Activated CD8-positive, alpha-beta T cell treated with anti-CD3 and anti-CD28 coated beads, Interleukin-2, amount 10 ng/mL, durations not matched to agents 7 days and 5 days (primary cell): ENCODE results near the gene UVRAG. TPM values are rescaled to one million over a fixed set of nuclear protein-coding genes. Genes with fewer than 3 reads are reported as not detected.

Experiments
- ATAC-seq: fragments of 150-1000 bp; cut with Tn5 transposase; one replicate; pipeline ENCODE4 v1.10.0; 2021; ENCODE audit warnings: moderate library complexity
- CTCF ChIA-PET: fragments of 350-600 bp; sonication (Branson Sonifier 250); formaldehyde crosslinking; loops from one replicate; lab custom pipeline; 2021; ENCODE audit warnings: antibody characterized with exemption; lab: Charles Lee
- POLR2A ChIA-PET: fragments of 350-600 bp; sonication (Branson Sonifier 250); formaldehyde crosslinking; loops from one replicate; lab custom pipeline; 2021; ENCODE audit warnings: antibody characterized with exemption; lab: Charles Lee
- DNase-seq: peaks from one replicate; pipeline ENCODE4 v3.0.0-alpha.2; 2020
- H3K27ac Mint-ChIP-seq: one replicate; pipeline ENCODE4 v1.8.0; 2021; ENCODE audit warnings: mild to moderate bottlenecking, mixed read lengths
- H3K27me3 Mint-ChIP-seq: one replicate; pipeline ENCODE4 v1.8.0; 2021; ENCODE audit warnings: low read depth, mixed read lengths
- H3K36me3 Mint-ChIP-seq: one replicate; pipeline ENCODE4 v1.8.0; 2021; ENCODE audit warnings: low read depth, mixed read lengths
- H3K4me1 Mint-ChIP-seq: one replicate; pipeline ENCODE4 v1.8.0; 2021; ENCODE audit warnings: low read depth, mixed read lengths
- H3K4me3 Mint-ChIP-seq: one replicate; pipeline ENCODE4 v1.8.0; 2021; ENCODE audit warnings: mild to moderate bottlenecking, mixed read lengths
- H3K9me3 Mint-ChIP-seq: one replicate; pipeline ENCODE4 v1.8.0; 2022; ENCODE audit warnings: mixed read lengths; ENCODE audit not compliant: insufficient read depth
- total RNA-seq, 2 experiments: library from RNA; stranded (reverse); gene quantifications; one replicate each; pipeline ENCODE4 v1.2.3, GENCODE V29; 2021

Gene UVRAG
- total RNA-seq, 2 experiments from 2014 or later, result 19.8 to 21.1 TPM

DNA sequence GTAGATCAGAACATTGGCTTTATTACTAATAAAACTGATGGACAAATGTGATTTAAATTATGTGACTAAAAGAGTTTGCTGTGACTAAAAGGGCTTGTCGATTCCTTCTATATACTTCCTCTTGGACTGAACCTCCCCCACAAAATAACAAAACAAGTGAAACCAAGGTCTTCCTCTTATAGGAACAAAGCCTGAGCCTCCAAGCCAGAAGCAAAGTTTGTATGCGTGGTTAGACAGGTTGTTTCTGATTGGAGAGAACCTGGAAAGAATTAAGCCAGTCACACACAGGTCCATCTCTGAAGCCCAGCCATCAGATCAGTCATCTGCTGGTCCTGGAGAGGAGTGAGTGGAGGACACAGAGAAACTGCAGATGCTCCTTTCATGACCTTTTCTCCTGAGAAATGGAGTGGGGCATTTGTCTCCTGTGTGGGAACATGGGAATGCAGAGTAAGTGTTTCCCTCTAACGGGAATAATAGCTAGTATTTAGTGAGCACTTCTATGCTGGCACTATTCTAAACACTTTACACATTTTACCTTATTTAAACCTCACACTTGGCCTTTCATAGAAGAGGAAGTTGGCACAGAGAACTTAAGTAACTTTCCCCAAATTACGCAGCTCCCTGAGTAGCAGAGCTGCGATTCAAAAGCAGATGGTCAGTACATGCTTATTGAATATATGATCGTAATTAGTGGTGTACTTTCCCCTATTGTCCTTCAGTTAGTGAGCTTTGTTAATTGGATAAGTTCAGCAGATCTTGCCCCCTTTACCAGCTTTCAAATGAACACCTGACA is 77.1 kb downstream of the UVRAG start:
- Mint-ChIP-seq H3K36me3 (peaks cover 4% of the 10 kb centered on the region), H3K27me3 (no peaks in the 10 kb centered on the region), H3K4me3 (no peak overlapping the region), H3K9me3 (no peaks in the 10 kb centered on the region), H3K4me1 (peaks cover 6% of the 10 kb centered on the region), H3K27ac (no peak overlapping the region)
- no peak for DNase-seq
- ChIA-PET POLR2A (no interaction called here), CTCF (interaction anchor here (1.6 to 3.6 kb wide), 3 partner anchors 26 to 260 kb away, joined by 6 to 30 read pairs (median 12); no protein-coding TSS in a partner anchor)
- no peak for ATAC-seq

DNA sequence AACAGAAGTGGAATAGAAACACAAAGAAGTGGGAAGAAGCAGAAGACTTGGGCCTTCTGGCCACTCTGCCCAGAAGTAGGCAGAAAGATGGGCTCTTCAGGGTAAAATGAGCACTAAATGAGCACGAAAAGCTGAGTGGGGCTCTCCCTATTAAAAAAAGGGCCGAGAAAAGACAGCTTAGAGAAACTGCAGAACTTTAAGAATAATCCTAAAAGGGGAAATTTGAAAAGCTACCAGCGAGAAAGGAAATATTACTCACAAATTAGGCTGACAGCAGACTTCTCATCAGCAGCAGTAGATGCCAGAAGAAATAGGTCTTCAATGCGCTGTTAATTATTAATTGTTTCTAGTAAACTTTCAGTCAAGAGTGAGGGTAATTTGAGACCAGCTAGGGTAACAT is 78.2 kb downstream of the UVRAG start:
- CTCF ChIA-PET, result interaction anchor here (1.0 to 3.6 kb wide), 5 partner anchors 25 to 426 kb away, joined by 3 to 30 read pairs (median 3); no protein-coding TSS in a partner anchor
- Mint-ChIP-seq H3K4me1 (peaks cover 6% of the 10 kb centered on the region), H3K27me3 (no peaks in the 10 kb centered on the region), H3K27ac (no peak overlapping the region), H3K4me3 (no peak overlapping the region), H3K9me3 (no peaks in the 10 kb centered on the region), H3K36me3 (peaks cover 4% of the 10 kb centered on the region)
- DNase-seq (no peak), ATAC-seq (no peak)
- POLR2A ChIA-PET, result no interaction called here

- Mint-ChIP-seq H3K36me3 (peaks cover 4% of the 10 kb centered on the region), H3K9me3 (no peaks in the 10 kb centered on the region), H3K4me3 (no peak overlapping the region), H3K4me1 (peaks cover 6% of the 10 kb centered on the region), H3K27ac (no peak overlapping the region), H3K27me3 (no peaks in the 10 kb centered on the region)
- ChIA-PET CTCF (interaction anchor here (1.0 to 3.6 kb wide), 4 partner anchors 25 to 314 kb away, joined by 3 to 30 read pairs (median 4); no protein-coding TSS in a partner anchor), POLR2A (no interaction called here)
- DNase-seq, result no peak
- no peak for ATAC-seq
Measured at GRCh38 chr11:75894036-75894585, 79.1 kb downstream of the UVRAG start.

DNA sequence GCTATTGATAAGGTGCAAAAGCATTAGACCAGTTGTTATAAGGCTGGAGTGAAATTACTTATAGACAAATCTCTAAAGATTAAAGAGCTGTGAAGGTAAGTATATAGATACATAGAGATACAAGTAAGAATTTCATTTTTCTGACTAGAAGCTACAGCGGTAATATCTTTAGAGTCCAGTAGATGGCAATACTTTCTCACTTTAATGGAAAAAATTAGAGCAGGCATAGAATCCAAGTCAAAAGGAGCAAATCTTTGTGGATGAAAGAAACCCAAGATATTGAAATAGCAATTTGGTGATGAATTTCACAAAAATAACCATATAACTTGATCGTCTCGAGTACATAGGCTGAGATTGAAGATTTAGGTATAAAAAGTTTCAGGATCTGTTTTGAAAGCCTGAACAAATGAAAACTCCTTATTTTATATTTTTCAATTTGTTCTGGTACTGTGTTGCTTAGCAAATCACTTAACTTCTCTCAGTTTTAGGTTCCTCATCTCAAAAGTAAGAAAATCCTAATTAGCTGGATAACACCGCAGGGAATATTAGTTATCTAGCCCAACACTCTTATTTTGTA is 81.9 kb downstream of the UVRAG start:
- POLR2A ChIA-PET, result no interaction called here
- DNase-seq (no peak), ATAC-seq (no peak)
- H3K27me3 Mint-ChIP-seq, result no peaks in the 10 kb centered on the region
- H3K4me3 Mint-ChIP-seq, result no peak overlapping the region
- CTCF ChIA-PET, result interaction anchor here (0.6 to 9.7 kb wide), 28 partner anchors 9 to 549 kb away, joined by 3 to 148 read pairs (median 4); partner anchors contain the start of gene WNT11
- peaks cover under 1% of the 10 kb centered on the region for H3K36me3 Mint-ChIP-seq
- H3K9me3 Mint-ChIP-seq, result no peaks in the 10 kb centered on the region
- no peak overlapping the region for H3K27ac Mint-ChIP-seq
- peaks cover 2% of the 10 kb centered on the region for H3K4me1 Mint-ChIP-seq

DNA sequence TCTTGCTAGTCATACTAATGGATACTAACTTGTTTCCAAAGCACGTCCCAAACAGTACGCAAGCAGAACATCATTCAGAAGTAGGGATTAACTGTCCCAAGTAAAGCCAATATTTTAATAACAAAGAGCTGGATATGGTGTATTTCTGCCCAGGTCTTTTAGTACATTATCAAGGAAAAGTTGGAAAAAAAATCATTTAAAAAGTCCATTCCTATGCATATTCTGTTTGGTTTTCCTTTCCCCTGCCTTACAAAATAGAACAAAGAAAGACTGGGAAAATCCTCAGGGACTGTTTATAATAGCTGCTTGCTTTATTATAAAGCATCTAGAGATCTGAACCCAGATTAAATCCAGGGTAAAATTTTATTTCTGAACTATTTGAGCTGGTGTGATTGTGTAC is 83.9 kb downstream of the UVRAG start:
- H3K27me3 Mint-ChIP-seq, result no peaks in the 10 kb centered on the region
- H3K36me3 Mint-ChIP-seq, result no peaks in the 10 kb centered on the region
- POLR2A ChIA-PET, result no interaction called here
- H3K4me3 Mint-ChIP-seq, result no peak overlapping the region
- DNase-seq (no peak), ATAC-seq (no peak)
- H3K9me3 Mint-ChIP-seq, result no peaks in the 10 kb centered on the region
- no peaks in the 10 kb centered on the region for H3K4me1 Mint-ChIP-seq
- CTCF ChIA-PET, result interaction anchor here (1.1 to 9.7 kb wide), 4 partner anchors 18 to 420 kb away, joined by 3 to 148 read pairs (median 4); no protein-coding TSS in a partner anchor
- no peak overlapping the region for H3K27ac Mint-ChIP-seq

GRCh38 chr11:75899806-75900205 is 84.8 kb downstream of the UVRAG start:
- POLR2A ChIA-PET, result no interaction called here

GRCh38 chr11:75900848-75901247 is 85.8 kb downstream of the UVRAG start:
- Mint-ChIP-seq H3K27me3 (no peaks in the 10 kb centered on the region), H3K4me1 (no peaks in the 10 kb centered on the region), H3K4me3 (no peak overlapping the region), H3K27ac (no peak overlapping the region), H3K9me3 (no peaks in the 10 kb centered on the region), H3K36me3 (no peaks in the 10 kb centered on the region)
- ChIA-PET CTCF (interaction anchor here (1.3 to 9.7 kb wide), 4 partner anchors 28 to 306 kb away, joined by 3 to 148 read pairs (median 5); no protein-coding TSS in a partner anchor), POLR2A (no interaction called here)
- DNase-seq (no peak), ATAC-seq (no peak)

More at GRCh38 chr11:75899806-75900205, 84.8 kb downstream of the UVRAG start:
- no peak for DNase-seq
- ATAC-seq, result no peak
- Mint-ChIP-seq H3K27ac (no peak overlapping the region), H3K4me1 (no peaks in the 10 kb centered on the region), H3K36me3 (no peaks in the 10 kb centered on the region), H3K4me3 (no peak overlapping the region), H3K27me3 (no peaks in the 10 kb centered on the region), H3K9me3 (no peaks in the 10 kb centered on the region)
- CTCF ChIA-PET, result interaction anchor here (1.6 to 9.7 kb wide), 4 partner anchors 27 to 419 kb away, joined by 5 to 148 read pairs (median 5); no protein-coding TSS in a partner anchor

- Mint-ChIP-seq H3K9me3 (no peaks in the 10 kb centered on the region), H3K4me1 (peaks cover 2% of the 10 kb centered on the region), H3K27ac (no peak overlapping the region), H3K27me3 (no peaks in the 10 kb centered on the region), H3K36me3 (peaks cover 6% of the 10 kb centered on the region), H3K4me3 (no peak overlapping the region)
- ATAC-seq, result no peak
- ChIA-PET POLR2A (interaction anchor here (0.7 to 0.9 kb wide), 2 partner anchors 305 to 1279 kb away, joined by 3 to 4 read pairs; no protein-coding TSS in a partner anchor), CTCF (interaction anchor here (0.7 to 9.7 kb wide), 3 partner anchors 250 to 416 kb away, joined by 3 to 148 read pairs (median 3); no protein-coding TSS in a partner anchor)
- no peak for DNase-seq
Measured at GRCh38 chr11:75902631-75903030, 87.6 kb downstream of the UVRAG start.

DNA sequence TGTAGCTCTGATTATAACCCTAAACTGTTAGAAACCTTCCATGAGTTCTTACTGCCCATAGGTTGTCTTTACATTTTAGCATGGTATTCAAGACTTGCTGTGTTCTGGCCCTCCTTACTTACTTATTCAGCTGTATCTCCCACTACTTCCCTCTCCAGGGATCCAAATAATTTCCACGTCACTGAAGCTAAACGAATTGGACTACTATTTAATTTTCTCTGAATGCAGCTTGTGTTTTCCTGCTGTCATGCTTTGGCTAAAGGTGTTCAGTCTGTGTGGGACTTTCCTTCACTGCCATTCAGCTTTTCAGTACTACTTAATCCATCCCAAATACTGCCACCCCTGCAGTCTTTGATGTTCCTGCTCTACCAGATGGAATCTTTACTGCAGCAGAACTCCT is 88.3 kb downstream of the UVRAG start:
- no peak overlapping the region for H3K4me3 Mint-ChIP-seq
- POLR2A ChIA-PET, result no interaction called here
- DNase-seq (no peak), ATAC-seq (no peak)
- CTCF ChIA-PET, result interaction anchor here (1.1 to 9.7 kb wide), 2 partner anchors 250 to 304 kb away, joined by 4 to 148 read pairs; no protein-coding TSS in a partner anchor
- H3K4me1 Mint-ChIP-seq, result peaks cover 8% of the 10 kb centered on the region
- H3K27ac Mint-ChIP-seq, result no peak overlapping the region
- H3K9me3 Mint-ChIP-seq, result no peaks in the 10 kb centered on the region
- peaks cover 8% of the 10 kb centered on the region for H3K36me3 Mint-ChIP-seq
- H3K27me3 Mint-ChIP-seq, result no peaks in the 10 kb centered on the region

GRCh38 chr11:75905434-75905833 is 90.4 kb downstream of the UVRAG start:
- ChIA-PET CTCF (interaction anchor here (0.7 to 9.7 kb wide), 3 partner anchors 8 to 302 kb away, joined by 3 to 148 read pairs (median 3); no protein-coding TSS in a partner anchor), POLR2A (no interaction called here)
- Mint-ChIP-seq H3K27ac (no peak overlapping the region), H3K4me3 (no peak overlapping the region), H3K36me3 (peaks cover 10% of the 10 kb centered on the region), H3K4me1 (peaks cover 20% of the 10 kb centered on the region), H3K9me3 (no peaks in the 10 kb centered on the region), H3K27me3 (no peaks in the 10 kb centered on the region)
- DNase-seq (no peak), ATAC-seq (no peak)

DNA sequence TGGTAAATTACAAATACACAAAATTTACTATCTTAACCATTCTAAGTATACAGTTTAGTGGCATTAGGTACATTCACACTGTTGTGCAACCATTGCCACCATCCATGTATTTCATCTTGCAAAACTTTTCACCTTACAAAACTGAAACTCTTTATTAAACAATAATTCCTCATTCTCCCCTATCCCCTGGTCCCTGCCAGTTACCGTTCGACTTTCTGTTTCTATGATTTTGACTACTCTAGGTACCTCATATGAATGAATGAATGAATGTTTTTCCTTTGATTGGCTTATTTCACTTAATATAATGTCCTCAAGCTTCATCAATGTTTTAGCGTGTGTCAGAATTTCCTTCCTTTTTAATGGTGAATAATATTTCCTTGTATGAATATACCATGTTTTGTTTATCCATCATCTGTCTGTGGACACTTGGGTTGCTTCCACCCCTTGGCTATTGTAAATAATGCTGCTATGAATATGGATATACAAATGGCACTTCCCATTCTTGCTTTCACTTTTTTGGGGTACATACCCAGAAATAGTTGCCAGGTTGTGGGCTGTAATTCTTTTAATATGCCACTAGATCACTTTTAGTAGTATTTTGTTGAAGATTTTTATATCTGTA is 93.0 kb downstream of the UVRAG start:
- DNase-seq (no peak), ATAC-seq (no peak)
- peaks cover 21% of the 10 kb centered on the region for H3K36me3 Mint-ChIP-seq
- ChIA-PET POLR2A (no interaction called here), CTCF (no interaction called here)
- no peak overlapping the region for H3K27ac Mint-ChIP-seq
- peaks cover 20% of the 10 kb centered on the region for H3K4me1 Mint-ChIP-seq
- H3K27me3 Mint-ChIP-seq, result no peaks in the 10 kb centered on the region
- no peaks in the 10 kb centered on the region for H3K9me3 Mint-ChIP-seq
- no peak overlapping the region for H3K4me3 Mint-ChIP-seq
